IPS-18c (cell line): ENCODE results near the gene ARHGAP15.

Experiments
- H3K4me3 ChIP-seq: 2 replicates; pipeline ENCODE4 v1.7.0; 2013; ENCODE audit warnings: low read depth, mild to moderate bottlenecking, low read length, moderate library complexity; ENCODE audit not compliant: insufficient read depth
- H3K9me3 ChIP-seq: one replicate; pipeline ENCODE4 v1.6.1; 2013; ENCODE audit warnings: mild to moderate bottlenecking, low read length, moderate library complexity; ENCODE audit not compliant: control insufficient read depth, insufficient read depth

ARHGAP15 gene

GRCh38 chr2:143379955-143380354 is 250.7 kb downstream of the ARHGAP15 start:
- Histone ChIP-seq H3K4me3 (no peak overlapping the region), H3K9me3 (no peaks in the 10 kb centered on the region)

GRCh38 chr2:143382573-143382972 is 253.4 kb downstream of the ARHGAP15 start:
- Histone ChIP-seq H3K4me3 (no peak overlapping the region), H3K9me3 (no peaks in the 10 kb centered on the region)

DNA sequence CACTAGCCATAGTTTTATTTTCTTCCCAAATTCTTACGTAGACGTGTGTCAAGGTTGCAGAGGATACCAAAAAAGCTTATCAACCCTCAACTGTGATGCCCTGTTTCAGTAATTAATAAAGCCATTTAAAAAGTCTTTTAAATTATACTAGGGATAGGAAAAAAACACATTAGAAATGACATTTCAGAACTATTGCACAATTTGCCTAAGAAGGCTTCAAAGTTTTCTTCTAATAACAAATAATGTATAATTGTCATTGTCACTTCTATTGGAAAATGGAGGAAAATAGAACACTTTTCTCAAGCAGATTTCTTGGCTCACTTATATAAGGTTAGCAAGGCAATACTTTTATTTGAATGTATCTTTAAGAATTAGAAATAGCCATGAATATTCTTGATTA is 253.8 kb downstream of the ARHGAP15 start:
- Histone ChIP-seq H3K4me3 (no peak overlapping the region), H3K9me3 (no peaks in the 10 kb centered on the region)

GRCh38 chr2:143384111-143384510 is 254.9 kb downstream of the ARHGAP15 start:
- Histone ChIP-seq H3K9me3 (no peaks in the 10 kb centered on the region), H3K4me3 (no peak overlapping the region)

DNA sequence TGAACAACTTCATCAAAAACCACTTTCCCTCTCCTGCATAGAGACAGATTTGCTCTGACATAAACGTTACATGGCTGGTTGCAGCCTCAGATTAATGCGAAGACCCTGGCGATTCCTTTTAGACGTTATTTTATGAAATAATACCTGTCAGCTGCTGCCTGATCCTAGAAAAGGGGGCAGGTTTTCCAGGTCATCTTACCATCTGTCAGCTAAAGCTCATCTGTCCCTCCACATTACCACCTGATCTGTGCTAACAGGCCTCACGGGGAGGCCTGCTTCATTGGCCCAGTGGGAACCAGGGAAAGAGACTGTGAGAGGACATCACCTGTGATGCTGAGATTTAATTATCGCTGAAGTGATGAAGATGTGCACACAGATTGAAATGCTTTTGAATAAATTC is 261.0 kb downstream of the ARHGAP15 start:
- Histone ChIP-seq H3K4me3 (no peak overlapping the region), H3K9me3 (no peaks in the 10 kb centered on the region)

DNA sequence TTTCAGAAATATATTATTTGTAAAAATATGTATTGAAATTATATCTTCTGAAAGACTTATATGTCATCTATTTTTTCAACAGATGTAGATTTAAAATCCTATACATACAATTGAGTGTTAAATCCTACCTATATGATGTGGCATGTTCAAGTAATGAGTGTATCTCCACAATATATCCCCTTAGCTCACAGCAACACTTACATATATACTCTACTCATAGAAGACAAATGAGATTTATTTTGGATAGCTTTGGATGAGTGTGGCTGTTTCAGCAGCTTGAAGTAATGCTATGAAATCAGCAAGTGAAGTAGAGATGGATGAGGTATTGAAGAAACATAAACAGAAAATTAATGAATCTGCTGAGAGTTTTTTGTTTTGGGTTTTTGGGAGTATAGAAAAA is 263.1 kb downstream of the ARHGAP15 start:
- Histone ChIP-seq H3K9me3 (no peaks in the 10 kb centered on the region), H3K4me3 (no peak overlapping the region)

- Histone ChIP-seq H3K9me3 (no peaks in the 10 kb centered on the region), H3K4me3 (no peak overlapping the region)
These were observed 264.8 kb downstream of the ARHGAP15 start for GRCh38 chr2:143394062-143394461.

GRCh38 chr2:143397884-143398614 is 268.8 kb downstream of the ARHGAP15 start:
- Histone ChIP-seq H3K4me3 (no peak overlapping the region), H3K9me3 (no peaks in the 10 kb centered on the region)

- no peak overlapping the region for H3K4me3 ChIP-seq
These were observed 269.6 kb downstream of the ARHGAP15 start for GRCh38 chr2:143398781-143399180.

GRCh38 chr2:143399631-143400069 is 270.4 kb downstream of the ARHGAP15 start:
- Histone ChIP-seq H3K9me3 (no peaks in the 10 kb centered on the region), H3K4me3 (no peak overlapping the region)

More at GRCh38 chr2:143398781-143399180, 269.6 kb downstream of the ARHGAP15 start:
- H3K9me3 ChIP-seq = no peaks in the 10 kb centered on the region

- Histone ChIP-seq H3K4me3 (no peak overlapping the region), H3K9me3 (no peaks in the 10 kb centered on the region)
These were observed 272.6 kb downstream of the ARHGAP15 start for GRCh38 chr2:143401861-143402260.

DNA sequence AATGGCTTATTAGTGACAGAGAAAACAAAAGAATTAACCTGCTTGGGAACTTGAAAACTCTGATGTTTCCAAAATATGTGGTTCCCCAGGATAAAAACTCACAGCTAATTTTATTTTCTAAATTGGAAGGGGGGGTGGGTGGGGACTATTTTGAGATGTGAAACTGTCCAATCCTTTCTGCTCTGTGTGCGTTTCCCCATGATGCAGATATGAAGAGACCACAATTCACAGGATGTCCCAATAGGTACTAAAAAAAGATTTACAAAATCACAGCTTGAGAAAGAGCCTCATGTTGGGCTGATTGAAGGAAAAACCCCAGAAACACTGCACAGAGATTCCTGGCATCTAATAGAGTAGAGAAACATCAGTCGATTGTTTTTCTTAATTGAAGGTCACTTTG is 273.2 kb downstream of the ARHGAP15 start:
- Histone ChIP-seq H3K9me3 (no peaks in the 10 kb centered on the region), H3K4me3 (no peak overlapping the region)

DNA sequence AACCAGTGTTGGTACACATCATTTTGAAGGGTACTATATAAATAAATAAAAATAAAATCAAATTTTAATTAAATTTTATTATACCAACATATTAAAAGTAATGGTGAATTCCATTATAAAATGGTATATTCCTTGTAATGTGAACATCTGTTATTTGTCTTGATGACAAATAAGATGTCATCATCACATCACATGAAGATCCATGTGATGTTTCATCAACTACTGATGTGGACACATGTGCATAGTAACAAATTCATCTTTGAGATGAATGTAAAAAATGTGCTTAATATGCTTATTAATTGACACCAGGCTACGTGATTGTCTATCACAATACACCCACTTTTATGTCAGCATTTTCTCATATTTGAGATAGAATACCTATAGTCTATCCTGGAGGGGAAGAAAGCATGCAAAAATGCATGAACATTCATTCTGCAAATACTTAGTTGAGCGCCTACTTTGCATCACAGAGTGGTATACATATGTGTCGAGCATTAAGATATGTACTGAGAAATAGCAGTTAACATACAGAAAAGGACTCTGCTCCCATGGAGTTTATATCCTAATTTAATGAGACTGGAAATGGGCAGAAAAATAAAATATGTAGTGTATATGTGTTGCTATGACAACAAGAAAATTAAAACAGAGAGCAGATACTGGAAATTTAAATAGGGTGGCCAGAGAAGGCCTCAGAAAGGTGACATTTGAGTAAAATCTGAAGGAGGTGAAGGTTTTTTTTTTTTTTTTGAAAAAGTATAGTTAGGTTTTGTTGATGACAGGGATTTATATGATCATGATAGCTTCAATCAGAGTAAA is 281.1 kb downstream of the ARHGAP15 start:
- H3K4me3 ChIP-seq = no peak overlapping the region
- no peaks in the 10 kb centered on the region for H3K9me3 ChIP-seq

- Histone ChIP-seq H3K9me3 (no peaks in the 10 kb centered on the region), H3K4me3 (no peak overlapping the region)
These were observed 286.4 kb downstream of the ARHGAP15 start for GRCh38 chr2:143415571-143415970.

DNA sequence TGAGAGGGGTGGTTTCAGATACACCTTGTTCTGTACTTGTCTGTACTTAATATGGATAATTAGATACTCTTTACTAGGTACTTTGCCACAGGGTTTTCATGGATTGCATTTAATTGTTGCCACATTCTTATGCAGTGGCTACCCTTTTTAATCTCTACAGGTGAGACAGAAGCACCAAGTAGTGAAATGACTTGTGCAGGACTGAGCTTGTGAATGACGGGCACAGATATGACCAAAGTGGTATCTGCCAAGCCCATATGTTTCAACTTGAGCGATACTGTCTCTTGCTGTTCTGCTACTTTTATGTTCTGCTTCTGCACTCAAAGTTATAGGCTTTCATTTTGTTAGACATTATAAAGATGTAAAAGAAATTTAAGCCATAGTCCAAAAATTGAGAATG is 288.2 kb downstream of the ARHGAP15 start:
- H3K9me3 ChIP-seq = no peaks in the 10 kb centered on the region
- no peak overlapping the region for H3K4me3 ChIP-seq

DNA sequence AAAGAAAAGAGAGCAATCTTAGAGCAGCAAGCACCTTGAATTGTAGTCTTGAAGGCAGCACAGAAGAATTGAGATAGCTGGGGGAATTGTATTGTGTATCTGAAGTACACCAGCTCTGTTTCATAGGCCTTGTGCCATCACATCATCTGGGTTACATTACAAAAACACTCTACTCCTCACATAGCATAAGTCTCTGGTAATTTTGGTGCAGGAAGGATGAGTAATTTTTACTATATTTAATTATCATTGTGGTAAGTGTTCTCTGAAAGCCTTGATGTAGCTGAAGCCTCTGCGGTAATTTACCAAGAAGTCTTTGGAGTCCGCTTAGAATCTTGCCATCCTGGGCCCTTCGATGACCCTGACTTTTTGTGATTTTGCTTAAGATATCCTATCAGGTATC is 291.1 kb downstream of the ARHGAP15 start:
- Histone ChIP-seq H3K4me3 (no peak overlapping the region), H3K9me3 (no peaks in the 10 kb centered on the region)

DNA sequence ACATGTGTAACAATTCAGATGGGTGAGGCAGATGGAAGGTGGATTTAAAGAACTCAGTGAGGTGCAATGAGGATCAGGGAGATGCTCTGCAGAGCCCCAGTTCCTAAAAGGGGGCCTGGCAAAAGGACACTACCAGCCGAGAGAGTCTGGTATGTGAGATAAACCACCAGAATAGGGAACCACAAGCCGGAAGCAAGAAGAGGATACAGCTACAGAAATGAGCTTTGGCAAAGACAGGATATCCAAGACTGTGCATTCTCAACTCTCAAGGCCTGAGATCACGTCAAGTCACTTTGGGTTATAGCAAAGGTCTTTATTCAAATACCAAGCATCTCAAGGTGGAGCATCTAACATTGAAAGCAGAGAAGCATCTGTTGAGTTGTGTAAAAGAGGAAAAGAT is 293.5 kb downstream of the ARHGAP15 start:
- Histone ChIP-seq H3K4me3 (no peak overlapping the region), H3K9me3 (no peaks in the 10 kb centered on the region)

- no peak overlapping the region for H3K4me3 ChIP-seq
- H3K9me3 ChIP-seq = no peaks in the 10 kb centered on the region
These were observed 296.7 kb downstream of the ARHGAP15 start for GRCh38 chr2:143425896-143426295.
